ENCODE measurements around the gene FCHSD2. TPM values are rescaled to one million over a fixed set of nuclear protein-coding genes. Genes with fewer than 3 reads are reported as not detected.

The FCHSD2 gene
- polyA plus RNA-seq, 3 donors, result 14.5 to 43.5 (median 16.6) TPM

- Mint-ChIP-seq H3K36me3 (peaks cover 31 to 51% of the 10 kb centered on the region in 2 donors), H3K4me3 (no peak overlapping the region), H3K27ac (no peak overlapping the region), H3K9me3 (peaks cover 3 to 12% (median 6%) of the 10 kb centered on the region in 7 donors), H3K4me1 (peaks cover 16% of the 10 kb centered on the region), H3K27me3 (ENCODE audit: low read depth in 3 of 3) (peaks cover 0 to 2% (median 0%) of the 10 kb centered on the region in 3 donors)
- no peak for DNase-seq
- intact Hi-C loops (cut with micrococcal nuclease), result no loop called here
- Histone ChIP-seq H2AFZ (ENCODE audit: insufficient read depth, low read depth, low read length, poor library complexity, severe bottlenecking) (no peak overlapping the region), H3K79me2 (ENCODE audit: insufficient read depth, low read length) (peaks cover 95% of the 10 kb centered on the region), H3K9ac (ENCODE audit: insufficient read depth, low read length, poor library complexity, severe bottlenecking) (no peak overlapping the region), H4K20me1 (ENCODE audit: insufficient read depth, low read length) (peaks cover 78% of the 10 kb centered on the region), H3K9me3 (replicated peaks in 1 of 2; ENCODE audit: control insufficient read depth in 1 of 2, insufficient read depth in 1 of 2, low read length in 2 of 2) (peaks cover 7 to 10% of the 10 kb centered on the region in 2 donors), H3K4me2 (replicated peaks; ENCODE audit: extremely low read depth, low read length, poor library complexity, severe bottlenecking) (no peak overlapping the region), H3K27ac (ENCODE audit: low read depth in 1 of 2, low read length in 2 of 2) (no peak overlapping the region), H3K36me3 (replicated peaks in 1 of 2; ENCODE audit: control insufficient read depth in 1 of 2, insufficient read depth in 2 of 2, low read length in 2 of 2) (peaks cover 8 to 61% of the 10 kb centered on the region in 2 donors), H3K4me3 (replicated peaks in 1 of 3; ENCODE audit: low read depth in 2 of 3, low read length in 3 of 3) (no peak overlapping the region), H3K27me3 (ENCODE audit: control insufficient read depth in 2 of 2, insufficient read depth in 2 of 2, low read length in 2 of 2) (no peaks in the 10 kb centered on the region), H3K4me1 (ENCODE audit: control insufficient read depth in 1 of 2, insufficient read depth in 2 of 2, low read length in 2 of 2) (peaks cover under 1 to 11% of the 10 kb centered on the region in 2 donors)
- no peak for TF ChIP-seq CTCF (IDR thresholded peaks at IDR 0.05)
Measured at GRCh38 chr11:73121692-73122091, 20.4 kb downstream of the FCHSD2 start.

DNA sequence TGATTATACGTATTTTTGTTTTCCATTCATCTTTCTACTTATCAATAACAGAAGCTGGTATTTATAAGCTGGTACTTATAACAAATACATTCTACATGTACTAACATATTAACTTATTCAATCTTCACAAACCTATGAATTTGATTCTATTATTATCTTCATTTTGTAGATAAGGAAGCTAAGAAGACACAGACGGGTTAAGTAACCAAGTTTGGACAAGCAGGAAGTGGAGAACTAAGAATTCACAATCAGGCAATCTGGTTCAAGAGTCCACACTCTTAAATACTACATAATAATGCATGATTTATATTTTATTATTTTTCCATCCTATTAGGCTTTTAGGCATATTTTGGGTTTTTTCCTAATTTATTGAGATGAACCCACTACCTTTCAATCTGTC, 25.0 kb downstream of the FCHSD2 start:
- peaks cover 5 to 17% of the 10 kb centered on the region in 2 donors for H3K4me1 ChIP-seq (ENCODE audit: control insufficient read depth in 1 of 2, insufficient read depth in 2 of 2, low read length in 2 of 2)
- H3K27ac Mint-ChIP-seq, result peak overlapping the region in 5 of 7 donors; percentile 40 to 73 (median 72)

More for the DNA sequence above, 25.0 kb downstream of the FCHSD2 start:
- peaks cover 12 to 48% of the 10 kb centered on the region in 2 donors for H3K36me3 ChIP-seq (replicated peaks in 1 of 2; ENCODE audit: control insufficient read depth in 1 of 2, insufficient read depth in 2 of 2, low read length in 2 of 2)
- no peaks in the 10 kb centered on the region for H3K9me3 ChIP-seq (replicated peaks in 1 of 2; ENCODE audit: control insufficient read depth in 1 of 2, insufficient read depth in 1 of 2, low read length in 2 of 2)
- WGBS (ENCODE audit: insufficient coverage), result no CpG with 5 or more reads among the region's 2 CpGs
- H3K4me3 Mint-ChIP-seq, result peak overlapping the region in 1 of 2 donors; percentile 67
- no peak for TF ChIP-seq CTCF (IDR thresholded peaks at IDR 0.05)
- H3K4me1 Mint-ChIP-seq, result peaks cover 25% of the 10 kb centered on the region
- H3K9ac ChIP-seq (ENCODE audit: insufficient read depth, low read length, poor library complexity, severe bottlenecking), result no peak overlapping the region
- DNase-seq, result peak; percentile 11 to 43 (median 17)
- H2AFZ ChIP-seq (ENCODE audit: insufficient read depth, low read depth, low read length, poor library complexity, severe bottlenecking), result no peak overlapping the region
- peaks cover 0 to 2% (median 0%) of the 10 kb centered on the region in 3 donors for H3K27me3 Mint-ChIP-seq (ENCODE audit: low read depth in 3 of 3)
- H3K27ac ChIP-seq (ENCODE audit: low read depth in 1 of 2, low read length in 2 of 2), result peak overlapping the region in 1 of 2 donors; percentile 43
- H3K4me2 ChIP-seq (replicated peaks; ENCODE audit: extremely low read depth, low read length, poor library complexity, severe bottlenecking), result peak overlapping the region; percentile 54
- H3K36me3 Mint-ChIP-seq, result peaks cover 31 to 50% of the 10 kb centered on the region in 2 donors
- peaks cover 0 to 9% (median 6%) of the 10 kb centered on the region in 7 donors for H3K9me3 Mint-ChIP-seq
- peaks cover 77% of the 10 kb centered on the region for H3K79me2 ChIP-seq (ENCODE audit: insufficient read depth, low read length)
- no peaks in the 10 kb centered on the region for H3K27me3 ChIP-seq (ENCODE audit: control insufficient read depth in 2 of 2, insufficient read depth in 2 of 2, low read length in 2 of 2)
- peak overlapping the region in 1 of 3 experiments; percentile 37 for H3K4me3 ChIP-seq (replicated peaks in 1 of 3; ENCODE audit: low read depth in 2 of 3, low read length in 3 of 3)
- intact Hi-C loops (cut with micrococcal nuclease), result no loop called here
- peaks cover 62% of the 10 kb centered on the region for H4K20me1 ChIP-seq (ENCODE audit: insufficient read depth, low read length)

Data from CD14-positive monocyte (primary cell).